Common myeloid progenitor, CD34-positive (primary cell): Measurements from ENCODE around the gene CIRBP.

Experiments used
- CTCF ChIA-PET: fragments of 350-600 bp; sonication (Branson Sonifier 250); formaldehyde crosslinking; loops from one replicate; lab custom pipeline; 2021; ENCODE audit warnings: antibody characterized with exemption; lab: Charles Lee
- POLR2A ChIA-PET: fragments of 350-600 bp; sonication (Branson Sonifier 250); formaldehyde crosslinking; loops from one replicate; lab custom pipeline; 2021; ENCODE audit warnings: antibody characterized with exemption; lab: Charles Lee
- DNase-seq, 3 donors: peaks; one replicate each; pipeline versions ENCODE4 v3.0.0 to v3.0.0-alpha.2; 2013
- H3K27ac ChIP-seq, 2 experiments: 1 replicate in 1 of 2; 2 replicates in 1 of 2; pipeline ENCODE4 v1.7.0; 2013; ENCODE audit warnings: inconsistent platforms in 2 of 2, low read length in 2 of 2, mild to moderate bottlenecking in 2 of 2, low read depth in 1 of 2, moderate library complexity in 1 of 2; ENCODE audit not compliant: severe bottlenecking in 2 of 2, insufficient read depth in 1 of 2, poor library complexity in 1 of 2
- H3K27me3 ChIP-seq, 5 experiments: replicated peaks in 2 of 5; 1 replicate in 3 of 5; 2 replicates in 2 of 5; pipeline versions ENCODE4 v1.6.1 to v1.7.0; 2013; ENCODE audit warnings: low read length in 4 of 5, mild to moderate bottlenecking in 2 of 5, moderate library complexity in 2 of 5, inconsistent platforms in 1 of 5; ENCODE audit not compliant: insufficient read depth in 5 of 5, control insufficient read depth in 4 of 5
- H3K36me3 ChIP-seq, 4 experiments: 1 replicate in 2 of 4; 2 replicates in 2 of 4; pipeline versions ENCODE4 v1.6.1 to v1.7.0; 2013; ENCODE audit warnings: low read length in 3 of 4, control low read depth in 1 of 4, mild to moderate bottlenecking in 1 of 4; ENCODE audit not compliant: control insufficient read depth in 4 of 4, insufficient read depth in 4 of 4
- H3K4me1 ChIP-seq, 4 experiments: 1 replicate in 3 of 4; 2 replicates in 1 of 4; pipeline versions ENCODE4 v1.6.1 to v1.7.1; 2013; ENCODE audit warnings: low read length in 3 of 4, mild to moderate bottlenecking in 3 of 4, control low read depth in 1 of 4, inconsistent platforms in 1 of 4, moderate library complexity in 1 of 4; ENCODE audit not compliant: control insufficient read depth in 4 of 4, insufficient read depth in 4 of 4; ENCODE audit errors: control extremely low read depth in 1 of 4
- H3K4me3 ChIP-seq, 7 experiments: 1 replicate in 4 of 7; 2 replicates in 3 of 7; pipeline versions ENCODE4 v1.5.1 to v1.7.0; 2013; ENCODE audit warnings: mild to moderate bottlenecking in 7 of 7, low read length in 6 of 7, moderate library complexity in 6 of 7, inconsistent platforms in 2 of 7, low read depth in 2 of 7, control low read depth in 1 of 7; ENCODE audit not compliant: insufficient read depth in 4 of 7, control insufficient read depth in 1 of 7; ENCODE audit errors: extremely low read depth in 1 of 7
- H3K9me3 ChIP-seq, 5 experiments: 1 replicate in 4 of 5; 2 replicates in 1 of 5; pipeline versions ENCODE4 v1.6.1 to v1.7.1; 2013; ENCODE audit warnings: low read length in 4 of 5, mild to moderate bottlenecking in 2 of 5, inconsistent platforms in 1 of 5, low read depth in 1 of 5, moderate library complexity in 1 of 5; ENCODE audit not compliant: control insufficient read depth in 4 of 5, insufficient read depth in 2 of 5; ENCODE audit errors: control extremely low read depth in 1 of 5
- WGBS: methylation state at CpG from one replicate; pipeline ENCODE4 v1.1.5; 2013; ENCODE audit not compliant: insufficient coverage; 5-methylcytosine and 5-hydroxymethylcytosine counted together

CIRBP gene

DNA sequence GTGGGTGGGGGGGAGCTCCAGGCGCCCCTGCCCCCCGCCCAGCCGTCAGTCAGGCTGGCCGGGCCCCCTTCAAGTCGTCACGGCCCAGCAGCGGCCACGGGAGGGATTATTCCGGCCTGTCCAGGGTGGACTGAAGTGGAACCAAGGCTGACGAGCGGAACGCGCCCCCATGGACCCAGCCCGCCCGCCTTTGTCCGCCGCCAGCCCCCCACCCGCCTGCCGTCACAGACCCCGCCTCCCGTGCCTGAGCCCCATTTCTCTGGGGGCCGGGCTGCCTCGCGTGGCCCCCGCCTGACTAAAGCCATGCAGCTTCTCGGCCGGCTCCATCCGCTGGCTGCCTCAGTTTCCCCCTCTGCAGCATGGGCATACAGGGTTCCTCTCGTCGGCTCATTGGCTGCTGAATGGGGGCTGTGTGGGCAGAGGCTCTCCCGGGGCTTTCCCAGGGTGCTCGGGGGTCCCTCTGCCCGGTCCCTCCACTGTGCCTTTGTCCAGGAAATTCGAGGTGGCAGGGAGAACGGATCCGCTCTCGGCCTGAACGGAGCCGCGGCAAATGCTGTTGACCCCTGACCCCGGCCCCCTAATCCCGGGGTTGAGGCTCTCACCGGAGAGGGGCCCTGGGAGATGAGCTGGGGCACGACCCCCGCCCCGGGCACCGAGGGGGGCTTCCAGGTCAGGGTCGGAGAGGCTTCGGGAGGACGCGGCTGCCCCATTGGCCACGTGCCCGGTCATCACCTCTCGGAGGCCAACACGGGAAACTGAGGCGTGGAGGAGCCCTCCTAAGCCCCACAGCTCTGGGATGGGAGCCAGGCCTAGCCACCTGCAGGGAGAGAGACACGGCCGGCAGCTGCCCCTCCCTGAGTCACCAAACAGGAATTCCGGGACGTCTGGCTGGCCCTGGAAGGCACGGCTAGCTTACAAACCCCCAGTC, 43.9 kb downstream of the CIRBP start:
- Histone ChIP-seq H3K27me3 (peaks cover 5 to 26% (median 10%) of the 10 kb centered on the region in 5 experiments), H3K36me3 (no peaks in the 10 kb centered on the region), H3K9me3 (no peaks in the 10 kb centered on the region), H3K4me3 (no peak overlapping the region), H3K4me1 (peaks cover 0 to 9% (median 7%) of the 10 kb centered on the region in 4 experiments), H3K27ac (no peak overlapping the region)
- 91% methylated on average over 51 of the region's 61 CpGs for WGBS
- ChIA-PET POLR2A (no interaction called here), CTCF (interaction anchor here (1.5 to 5.8 kb wide), 2 partner anchors 33 to 58 kb away, joined by 4 to 33 read pairs; no protein-coding TSS in a partner anchor)
- DNase-seq = no peak

DNA sequence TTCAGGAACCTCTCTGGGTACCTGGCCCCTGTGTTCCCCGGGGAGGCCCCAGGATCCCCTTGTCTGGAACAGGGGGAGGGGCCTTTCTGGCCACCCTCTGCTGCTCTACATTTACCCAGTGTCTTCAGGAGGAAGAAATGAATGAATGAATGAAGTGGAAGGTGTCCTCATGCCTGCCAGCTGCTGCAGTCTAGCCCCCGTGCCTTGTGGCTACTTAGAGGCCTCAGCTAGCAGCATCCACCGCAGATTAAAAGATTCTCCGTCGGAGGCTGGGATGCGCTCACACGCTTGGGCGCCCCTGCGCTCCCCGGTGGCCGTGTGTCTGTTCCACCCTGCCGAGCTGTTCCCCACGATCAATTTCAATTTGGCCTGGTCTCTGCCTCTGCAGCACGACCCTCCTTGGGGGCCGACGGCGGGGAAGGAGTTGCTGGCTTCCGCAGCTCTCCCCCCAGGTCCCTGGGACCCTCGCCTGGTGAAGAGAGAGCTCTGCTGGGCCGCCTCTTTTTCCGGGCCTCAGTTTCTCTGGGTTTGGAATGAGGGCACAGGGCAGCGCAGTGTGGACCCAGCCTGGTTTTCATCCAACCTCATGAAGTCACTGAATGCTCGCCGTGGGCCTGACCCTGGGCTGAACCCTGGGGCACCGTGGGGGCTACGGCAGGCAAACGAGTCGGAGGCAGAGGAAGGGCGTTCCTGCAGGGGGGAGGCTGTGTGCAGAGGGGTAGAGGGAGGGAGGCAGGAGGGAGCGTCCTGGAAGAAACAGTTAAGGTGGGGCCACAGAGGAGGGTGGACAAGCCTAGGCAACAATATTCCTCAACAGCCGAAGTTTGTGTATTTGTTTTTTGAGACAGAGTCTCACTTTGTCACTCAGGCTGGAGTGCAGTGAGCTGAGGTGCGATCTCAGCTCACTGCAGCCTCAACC, 44.8 kb downstream of the CIRBP start:
- ChIA-PET CTCF (interaction anchor here (0.9 to 5.8 kb wide), 6 partner anchors 24 to 70 kb away, joined by 3 to 33 read pairs (median 4); a partner anchor contains a TSS), POLR2A (no interaction called here)
- no peak overlapping the region for H3K27ac ChIP-seq
- peaks cover 0 to 9% (median 7%) of the 10 kb centered on the region in 4 experiments for H3K4me1 ChIP-seq
- H3K4me3 ChIP-seq = no peak overlapping the region
- H3K36me3 ChIP-seq = no peaks in the 10 kb centered on the region
- DNase-seq = no peak
- peaks cover 5 to 35% (median 12%) of the 10 kb centered on the region in 5 experiments for H3K27me3 ChIP-seq
- 86% methylated on average over 27 of the region's 32 CpGs for WGBS
- H3K9me3 ChIP-seq = no peaks in the 10 kb centered on the region

DNA sequence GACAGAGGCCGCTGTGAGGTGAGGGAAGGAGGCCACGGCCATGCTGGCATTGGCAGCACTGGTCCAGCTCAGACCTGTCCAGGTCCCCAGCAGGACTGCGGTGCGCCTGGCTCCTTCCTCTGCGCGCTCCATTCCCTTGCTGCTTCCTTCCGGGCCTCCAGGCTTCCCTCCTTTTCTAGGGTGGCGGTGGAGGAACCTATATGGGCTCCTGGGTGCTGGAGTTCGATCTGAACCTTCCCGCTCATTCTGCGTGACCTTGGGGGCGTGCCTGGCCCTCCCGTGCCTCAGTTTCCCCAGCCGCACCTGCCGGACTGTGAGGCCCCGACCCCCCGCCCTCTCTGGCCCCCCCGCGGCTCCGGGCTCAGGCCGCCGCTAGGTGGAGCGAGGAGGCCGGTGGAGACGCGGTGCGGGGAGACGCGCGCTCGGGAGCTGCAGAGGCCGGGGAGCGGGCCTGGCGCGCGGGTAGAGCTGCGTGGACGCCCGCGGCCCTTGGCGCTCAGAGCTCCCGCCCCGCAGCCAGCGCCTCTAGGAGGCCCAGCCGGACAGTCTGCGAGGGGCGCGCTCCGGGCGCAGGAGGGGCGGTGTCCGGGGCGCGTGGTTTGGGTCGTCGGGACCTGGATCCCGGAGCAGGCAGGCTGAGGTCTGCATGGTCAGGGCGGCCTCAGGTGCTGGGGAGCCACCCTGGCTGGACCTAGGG, 46.5 kb downstream of the CIRBP start:
- Histone ChIP-seq H3K9me3 (no peaks in the 10 kb centered on the region), H3K4me1 (peaks cover 0 to 9% (median 7%) of the 10 kb centered on the region in 4 experiments), H3K27ac (no peak overlapping the region), H3K4me3 (peak overlapping the region in 2 of 7 experiments; percentile 55 to 59), H3K36me3 (no peaks in the 10 kb centered on the region), H3K27me3 (peaks cover 5 to 37% (median 13%) of the 10 kb centered on the region in 5 experiments)
- POLR2A ChIA-PET = interaction anchor here (0.6 to 1.2 kb wide), 3 partner anchors 9 to 90 kb away, joined by 3 to 7 read pairs (median 3); no protein-coding TSS in a partner anchor
- peak; percentile 27 to 31 (median 28) for DNase-seq
- WGBS = 6% methylated on average over 48 of the region's 58 CpGs
- CTCF ChIA-PET = interaction anchor here (0.6 to 5.8 kb wide), 18 partner anchors 9 to 115 kb away, joined by 3 to 33 read pairs (median 3); a partner anchor contains a TSS

DNA sequence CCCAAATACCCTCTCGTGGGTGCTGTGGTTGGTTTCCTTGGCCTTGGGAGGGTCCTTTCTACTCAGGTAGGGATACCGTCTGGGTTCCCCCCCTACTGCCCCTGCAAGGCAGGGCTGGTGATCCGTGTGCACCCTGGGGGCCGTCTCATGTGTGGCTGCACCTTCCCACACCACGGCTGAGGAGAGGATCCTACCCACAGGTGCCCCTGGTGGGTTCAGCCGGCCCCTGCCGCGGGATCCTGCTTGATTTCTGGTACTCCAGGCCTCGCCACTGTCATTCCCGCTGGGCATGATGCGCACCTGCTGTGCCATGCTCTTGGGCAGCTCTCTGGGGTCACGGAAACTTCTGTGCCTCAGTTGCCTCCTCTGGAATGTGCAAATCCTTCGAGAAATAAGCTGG, 47.3 kb downstream of the CIRBP start:
- WGBS = 80% methylated on average over 11 of the region's 13 CpGs
- ChIA-PET CTCF (interaction anchor here (0.8 to 5.8 kb wide), 8 partner anchors 11 to 87 kb away, joined by 3 to 33 read pairs (median 4); a partner anchor contains a TSS), POLR2A (no interaction called here)
- Histone ChIP-seq H3K36me3 (no peaks in the 10 kb centered on the region), H3K4me1 (peaks cover 0 to 9% (median 7%) of the 10 kb centered on the region in 4 experiments), H3K27me3 (peaks cover 5 to 37% (median 13%) of the 10 kb centered on the region in 5 experiments), H3K27ac (no peak overlapping the region), H3K9me3 (no peaks in the 10 kb centered on the region), H3K4me3 (no peak overlapping the region)
- no peak for DNase-seq

DNA sequence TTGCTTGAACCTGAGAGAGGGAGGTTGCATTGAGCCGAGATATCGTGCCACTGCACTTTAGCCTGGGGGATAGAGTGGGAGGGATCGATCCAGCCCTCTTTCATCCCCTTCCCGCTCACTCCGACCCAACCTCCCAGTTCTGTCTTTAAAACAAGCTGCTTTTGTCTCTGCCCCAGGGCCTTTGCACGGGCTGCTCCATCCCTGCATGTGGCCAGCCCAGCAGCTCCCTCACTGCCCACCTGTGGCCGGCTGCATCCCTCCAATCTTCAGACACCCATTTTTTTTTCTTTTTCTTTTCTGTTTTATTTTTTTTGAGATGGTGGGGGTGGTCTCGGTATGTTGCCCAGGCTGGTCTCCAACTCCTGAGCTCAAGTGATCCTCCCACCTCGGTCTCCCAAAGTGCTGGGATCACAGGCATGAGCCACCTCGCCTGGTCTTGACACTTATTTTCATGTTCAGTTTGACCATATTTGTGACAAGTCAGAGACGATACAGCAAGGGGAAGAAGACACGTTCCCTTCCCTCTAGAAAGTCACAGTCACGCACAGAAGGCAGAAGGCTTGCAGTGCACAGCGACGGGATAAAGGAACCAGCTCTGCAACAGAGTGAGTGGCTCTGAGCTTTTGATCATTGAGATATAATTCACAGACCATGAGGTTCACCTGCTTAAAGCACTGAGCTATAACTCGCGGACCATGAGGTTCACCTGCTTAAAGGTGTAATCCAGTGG, 48.3 kb downstream of the CIRBP start:
- Histone ChIP-seq H3K27ac (no peak overlapping the region), H3K4me1 (peaks cover 0 to 9% (median 7%) of the 10 kb centered on the region in 4 experiments), H3K36me3 (no peaks in the 10 kb centered on the region), H3K27me3 (peaks cover 5 to 37% (median 14%) of the 10 kb centered on the region in 5 experiments), H3K4me3 (no peak overlapping the region), H3K9me3 (no peaks in the 10 kb centered on the region)
- peak in 1 of 3 donors; percentile 23 for DNase-seq
- ChIA-PET CTCF (interaction anchor here (0.8 to 5.8 kb wide), 6 partner anchors 9 to 86 kb away, joined by 3 to 33 read pairs (median 5); no protein-coding TSS in a partner anchor), POLR2A (no interaction called here)
- 74% methylated on average over 11 of the region's 17 CpGs for WGBS
